ENCODE results near the gene DNM2. TPM values are rescaled to one million over a fixed set of nuclear protein-coding genes. Genes with fewer than 3 reads are reported as not detected.

DNM2 gene
- total and polyA plus RNA-seq, 2 of the 13 experiments (the other 11 are each of a cell fraction or from before 2014, with no cell fraction given), result 41.7 to 59.8 TPM

DNA sequence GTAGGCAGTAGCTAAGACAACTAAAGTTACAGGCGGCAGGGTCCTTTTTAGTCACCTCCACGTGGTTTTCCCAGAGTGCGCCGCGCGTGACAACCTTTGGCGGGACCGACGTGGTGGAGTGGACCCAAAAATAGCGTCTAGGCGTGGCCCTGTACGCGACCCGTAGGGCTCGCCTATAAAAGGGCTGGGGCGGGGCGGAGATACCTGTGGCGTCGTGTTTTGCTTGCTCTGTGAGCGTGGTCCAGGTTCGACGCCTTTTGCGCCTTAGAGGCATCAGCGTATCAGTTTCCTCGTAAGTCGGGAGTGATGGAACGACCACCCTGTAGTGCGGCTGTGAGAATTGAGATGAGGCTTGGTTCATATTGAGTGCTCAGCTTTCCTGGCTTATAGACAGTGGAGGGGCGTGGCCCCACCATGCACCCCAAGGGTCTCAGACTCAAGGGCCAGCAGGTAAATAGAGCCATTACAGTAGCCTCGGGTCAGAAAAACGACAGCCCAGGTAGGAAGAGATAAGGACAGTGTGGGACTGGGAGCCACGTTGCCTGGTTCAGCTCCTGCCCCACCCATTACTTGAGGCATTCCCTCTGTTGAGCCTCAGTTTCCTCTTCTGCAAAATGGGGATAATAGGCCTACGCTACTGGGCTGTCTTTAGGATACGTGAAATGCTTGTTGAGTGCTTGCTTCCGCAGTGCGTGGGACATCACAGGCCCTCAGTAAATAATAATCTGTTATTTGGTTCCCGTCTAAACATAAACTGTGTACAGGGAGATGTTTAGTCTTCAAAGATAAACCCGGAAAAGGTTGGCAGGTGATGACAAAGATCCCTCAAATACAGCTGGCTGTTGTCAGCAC, 118.8 kb downstream of the DNM2 start (continued):
- peak; percentile 88 for TF ChIP-seq TMF1 (CRISPR knock-in tag; IDR thresholded peaks at IDR 0.05; ENCODE audit: low read depth)
- peak; percentile 69; the same call in 1 of the 3 replicates for TF ChIP-seq MXI1 (IDR thresholded peaks at IDR 0.05; ENCODE audit: borderline replicate concordance, low read depth, low read length)
- no peak for TF ChIP-seq RBM22 (optimal IDR thresholded peaks at IDR 0.05; ENCODE audit: low read length)
- TF ChIP-seq ZNF317 (CRISPR knock-in tag; IDR thresholded peaks at IDR 0.05), result peak; percentile 12; the same call in 1 of the 2 replicates
- no peak for TF ChIP-seq ELF4 (CRISPR knock-in tag; IDR thresholded peaks at IDR 0.05; ENCODE audit: borderline replicate concordance)
- TF ChIP-seq ZNF547 (CRISPR knock-in tag; IDR thresholded peaks at IDR 0.05), result peak; percentile 93
- no peak for TF ChIP-seq U2AF2 (IDR thresholded peaks at IDR 0.05; ENCODE audit: low read depth, low read length)
- TF ChIP-seq, protein P1, sequence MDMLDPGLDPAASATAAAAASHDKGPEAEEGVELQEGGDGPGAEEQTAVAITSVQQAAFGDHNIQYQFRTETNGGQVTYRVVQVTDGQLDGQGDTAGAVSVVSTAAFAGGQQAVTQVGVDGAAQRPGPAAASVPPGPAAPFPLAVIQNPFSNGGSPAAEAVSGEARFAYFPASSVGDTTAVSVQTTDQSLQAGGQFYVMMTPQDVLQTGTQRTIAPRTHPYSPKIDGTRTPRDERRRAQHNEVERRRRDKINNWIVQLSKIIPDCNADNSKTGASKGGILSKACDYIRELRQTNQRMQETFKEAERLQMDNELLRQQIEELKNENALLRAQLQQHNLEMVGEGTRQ (IDR thresholded peaks at IDR 0.05; ENCODE audit: low read depth, low read length), result peak; percentile 60; the same call in 1 of the 2 replicates
- TF ChIP-seq, protein P1 (CRISPR knock-in tag; IDR thresholded peaks at IDR 0.05; ENCODE audit: borderline replicate concordance), result peak; percentile 92
- no peak for TF ChIP-seq MED13 (CRISPR knock-in tag; IDR thresholded peaks at IDR 0.05)
- no peak for TF ChIP-seq ZNF296 (CRISPR knock-in tag; conservative IDR thresholded peaks at IDR 0.05)
- no peak; the same call in 1 of the 2 replicates for TF ChIP-seq ZFAT (CRISPR knock-in tag; conservative IDR thresholded peaks at IDR 0.05)
- no peak for TF ChIP-seq POLR2A (IDR thresholded peaks at IDR 0.05; ENCODE audit: insufficient read depth in 1 of 2, low read depth in 2 of 2, low read length in 2 of 2)
- TF ChIP-seq ZNF724P (CRISPR knock-in tag; IDR thresholded peaks at IDR 0.05; ENCODE audit: borderline replicate concordance), result peak; percentile 10; the same call in 1 of the 2 replicates
- no peak for TF ChIP-seq RBAK (CRISPR knock-in tag; IDR thresholded peaks at IDR 0.05)
- TF ChIP-seq, protein P2, sequence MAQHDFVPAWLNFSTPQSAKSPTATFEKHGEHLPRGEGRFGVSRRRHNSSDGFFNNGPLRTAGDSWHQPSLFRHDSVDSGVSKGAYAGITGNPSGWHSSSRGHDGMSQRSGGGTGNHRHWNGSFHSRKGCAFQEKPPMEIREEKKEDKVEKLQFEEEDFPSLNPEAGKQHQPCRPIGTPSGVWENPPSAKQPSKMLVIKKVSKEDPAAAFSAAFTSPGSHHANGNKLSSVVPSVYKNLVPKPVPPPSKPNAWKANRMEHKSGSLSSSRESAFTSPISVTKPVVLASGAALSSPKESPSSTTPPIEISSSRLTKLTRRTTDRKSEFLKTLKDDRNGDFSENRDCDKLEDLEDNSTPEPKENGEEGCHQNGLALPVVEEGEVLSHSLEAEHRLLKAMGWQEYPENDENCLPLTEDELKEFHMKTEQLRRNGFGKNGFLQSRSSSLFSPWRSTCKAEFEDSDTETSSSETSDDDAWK (CRISPR knock-in tag; IDR thresholded peaks at IDR 0.05), result no peak
- TF ChIP-seq, protein P3, sequence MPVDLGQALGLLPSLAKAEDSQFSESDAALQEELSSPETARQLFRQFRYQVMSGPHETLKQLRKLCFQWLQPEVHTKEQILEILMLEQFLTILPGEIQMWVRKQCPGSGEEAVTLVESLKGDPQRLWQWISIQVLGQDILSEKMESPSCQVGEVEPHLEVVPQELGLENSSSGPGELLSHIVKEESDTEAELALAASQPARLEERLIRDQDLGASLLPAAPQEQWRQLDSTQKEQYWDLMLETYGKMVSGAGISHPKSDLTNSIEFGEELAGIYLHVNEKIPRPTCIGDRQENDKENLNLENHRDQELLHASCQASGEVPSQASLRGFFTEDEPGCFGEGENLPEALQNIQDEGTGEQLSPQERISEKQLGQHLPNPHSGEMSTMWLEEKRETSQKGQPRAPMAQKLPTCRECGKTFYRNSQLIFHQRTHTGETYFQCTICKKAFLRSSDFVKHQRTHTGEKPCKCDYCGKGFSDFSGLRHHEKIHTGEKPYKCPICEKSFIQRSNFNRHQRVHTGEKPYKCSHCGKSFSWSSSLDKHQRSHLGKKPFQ (CRISPR knock-in tag; IDR thresholded peaks at IDR 0.05; ENCODE audit: insufficient replicate concordance), result no peak
- TF ChIP-seq AGO2 (optimal IDR thresholded peaks at IDR 0.05; ENCODE audit: low read depth, low read length), result no peak
- TF ChIP-seq TOE1 (CRISPR knock-in tag; IDR thresholded peaks at IDR 0.05), result no peak
- TF ChIP-seq, protein P4, sequence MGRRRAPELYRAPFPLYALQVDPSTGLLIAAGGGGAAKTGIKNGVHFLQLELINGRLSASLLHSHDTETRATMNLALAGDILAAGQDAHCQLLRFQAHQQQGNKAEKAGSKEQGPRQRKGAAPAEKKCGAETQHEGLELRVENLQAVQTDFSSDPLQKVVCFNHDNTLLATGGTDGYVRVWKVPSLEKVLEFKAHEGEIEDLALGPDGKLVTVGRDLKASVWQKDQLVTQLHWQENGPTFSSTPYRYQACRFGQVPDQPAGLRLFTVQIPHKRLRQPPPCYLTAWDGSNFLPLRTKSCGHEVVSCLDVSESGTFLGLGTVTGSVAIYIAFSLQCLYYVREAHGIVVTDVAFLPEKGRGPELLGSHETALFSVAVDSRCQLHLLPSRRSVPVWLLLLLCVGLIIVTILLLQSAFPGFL (CRISPR knock-in tag; IDR thresholded peaks at IDR 0.05), result no peak
- TF ChIP-seq FOSL2 (CRISPR knock-in tag; IDR thresholded peaks at IDR 0.05), result no peak
- peak; percentile 47; the same call in 1 of the 2 replicates for TF ChIP-seq NR1H2 (CRISPR knock-in tag; IDR thresholded peaks at IDR 0.05; ENCODE audit: borderline replicate concordance, low read depth)
- TF ChIP-seq GPN1 (CRISPR knock-in tag; IDR thresholded peaks at IDR 0.05; ENCODE audit: borderline replicate concordance), result no peak
- TF ChIP-seq SETDB1 (CRISPR knock-in tag; IDR thresholded peaks at IDR 0.05; ENCODE audit: borderline replicate concordance), result no peak

Data from HepG2 (cell line).